Esophagus muscularis mucosa (tissue), 4 donors: ENCODE data around the gene ZG16. TPM values are rescaled to one million over a fixed set of nuclear protein-coding genes. Genes with fewer than 3 reads are reported as not detected.

Experiments
- DNase-seq: peaks from one replicate; pipeline ENCODE4 v3.0.0-alpha.2; 2017; ENCODE audit errors: extremely low spot score
- H3K27ac ChIP-seq, 4 donors: fragments of 200-600 bp; sonication (generic); replicated peaks in 1 of 4; 1 replicate in 3 of 4; 2 replicates in 1 of 4; pipeline ENCODE4 v1.5.1; 2016 to 2019; ENCODE audit warnings: mild to moderate bottlenecking in 1 of 4
- H3K27me3 ChIP-seq, 4 donors: fragments of 200-600 bp; sonication (generic); one replicate each; pipeline versions ENCODE4 v1.5.1 to v1.6.0; 2016 to 2019
- H3K36me3 ChIP-seq, 4 donors: fragments of 200-600 bp; sonication (generic); one replicate each; pipeline ENCODE4 v1.5.1; 2016 to 2019
- H3K4me1 ChIP-seq, 4 donors: fragments of 200-600 bp; sonication (generic); one replicate each; pipeline ENCODE4 v1.5.1; 2016 to 2019
- H3K4me3 ChIP-seq, 4 donors: fragments of 200-600 bp; sonication (generic); 1 replicate in 2 of 4; 2 replicates in 2 of 4; pipeline ENCODE4 v1.5.1; 2016 to 2019; ENCODE audit warnings: mild to moderate bottlenecking in 4 of 4, moderate library complexity in 1 of 4
- H3K9me3 ChIP-seq, 4 donors: fragments of 200-600 bp; sonication (generic); 1 replicate in 3 of 4; 2 replicates in 1 of 4; pipeline ENCODE4 v1.5.1; 2016 to 2019
- CTCF ChIP-seq, 3 experiments: fragments of 200-600 bp in 2 of 3; fragments of 450-650 bp in 1 of 3; sonication (generic) in 2 of 3; IDR thresholded peaks; one replicate each; pipeline ENCODE4 v1.5.1; 2017 to 2019; ENCODE audit warnings: antibody characterized with exemption in 3 of 3, mild to moderate bottlenecking in 2 of 3, moderate library complexity in 1 of 3
- EP300 ChIP-seq: sonication (generic); formaldehyde crosslinking; IDR thresholded peaks from one replicate; pipeline ENCODE4 v1.6.1; 2017; ENCODE audit warnings: antibody characterized with exemption
- POLR2A ChIP-seq: fragments of 450-650 bp; IDR thresholded peaks from one replicate; pipeline ENCODE4 v1.6.1; 2017; ENCODE audit warnings: antibody characterized with exemption, moderate library complexity, mild to moderate bottlenecking, low read depth
- POLR2AphosphoS5 ChIP-seq, 2 donors: sonication (generic); formaldehyde crosslinking; IDR thresholded peaks; one replicate each; pipeline ENCODE4 v1.6.1; 2017; ENCODE audit warnings: antibody characterized with exemption in 2 of 2
- WGBS: methylation state at CpG from one replicate; pipeline ENCODE4 v1.1.5; 2018; 5-methylcytosine and 5-hydroxymethylcytosine counted together
- intact Hi-C: fragments of 100-400 bp; cut with DNase I; formaldehyde crosslinking; loops from one replicate; pipeline ENCODE4 v1.15.1; 2023
- total RNA-seq, 4 donors: library from RNA; depleted of rRNA; stranded (reverse); fragments of >200 nt; gene quantifications; one replicate each; pipeline versions ENCODE4 v1.1.0 to v1.2.1, GENCODE V29; 2016

ZG16 gene
- total RNA-seq, 4 donors from 2014 or later = 0.23 TPM; not detected in 3

DNA sequence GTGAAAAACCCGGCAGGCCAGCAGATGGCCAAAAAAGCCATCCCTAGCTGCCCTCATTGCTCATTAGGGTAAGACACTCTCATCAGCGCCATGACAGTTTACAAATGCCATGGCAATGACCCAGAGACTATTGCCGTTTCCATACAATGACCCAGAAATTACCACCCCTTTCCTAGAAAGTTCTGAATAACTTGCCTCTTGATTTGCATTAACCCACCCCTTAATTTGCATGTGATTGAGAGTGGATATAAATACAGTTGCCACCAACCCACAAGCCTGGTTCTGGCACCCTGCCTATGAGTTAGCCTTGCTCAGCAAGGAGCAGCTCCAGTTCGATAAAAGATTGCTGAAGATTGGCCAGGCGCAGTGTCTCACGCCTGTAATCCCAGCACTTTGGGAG, 16.2 kb upstream of the ZG16 start:
- intact Hi-C loops = no loop called here
- 71% methylated on average over 6 of the region's 6 CpGs for WGBS
- no peak overlapping the region for H3K27ac ChIP-seq
- no peaks in the 10 kb centered on the region for H3K4me1 ChIP-seq
- H3K27me3 ChIP-seq = peaks cover 0 to 3% (median 0%) of the 10 kb centered on the region in 4 donors
- no peaks in the 10 kb centered on the region for H3K9me3 ChIP-seq
- H3K4me3 ChIP-seq = no peak overlapping the region
- no peak for TF ChIP-seq POLR2A
- TF ChIP-seq EP300 = no peak
- no peaks in the 10 kb centered on the region for H3K36me3 ChIP-seq
- DNase-seq = no peak

DNA sequence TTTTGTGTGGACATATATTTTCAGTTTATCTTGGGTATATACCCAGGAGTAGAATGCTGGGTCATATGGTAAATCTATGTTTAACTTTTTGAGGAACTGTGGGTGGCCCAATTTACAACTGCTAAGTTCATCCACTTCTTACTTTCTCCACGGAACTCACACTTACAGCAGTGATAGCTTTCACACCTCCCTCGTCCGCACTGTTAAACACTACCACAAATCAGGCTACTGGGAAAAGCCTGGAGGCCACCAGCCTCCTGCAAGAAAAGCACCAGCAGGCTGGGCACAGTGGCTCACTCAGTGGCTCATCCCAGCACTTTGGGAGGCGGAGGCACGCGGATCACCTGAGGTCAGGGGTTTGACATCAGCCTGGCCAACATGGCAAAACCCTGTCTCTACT, 14.7 kb upstream of the ZG16 start:
- DNase-seq = no peak
- H3K9me3 ChIP-seq = no peaks in the 10 kb centered on the region
- intact Hi-C loops = no loop called here
- peaks cover 0 to 3% (median 0%) of the 10 kb centered on the region in 4 donors for H3K27me3 ChIP-seq
- H3K27ac ChIP-seq = no peak overlapping the region
- no peaks in the 10 kb centered on the region for H3K4me1 ChIP-seq
- TF ChIP-seq CTCF (IDR thresholded peaks at IDR 0.05) (no peak), POLR2AphosphoS5 (IDR thresholded peaks at IDR 0.05) (no peak), EP300 (no peak), POLR2A (no peak)
- no peaks in the 10 kb centered on the region for H3K36me3 ChIP-seq
- WGBS = 59% methylated on average over 6 of the region's 6 CpGs
- no peak overlapping the region for H3K4me3 ChIP-seq

- Histone ChIP-seq H3K27me3 (peaks cover 0 to 3% (median 0%) of the 10 kb centered on the region in 4 donors), H3K4me1 (no peaks in the 10 kb centered on the region), H3K4me3 (no peak overlapping the region), H3K36me3 (no peaks in the 10 kb centered on the region), H3K27ac (no peak overlapping the region), H3K9me3 (no peaks in the 10 kb centered on the region)
- DNase-seq = no peak
- intact Hi-C loops = no loop called here
- WGBS = 77% methylated on average over 14 of the region's 15 CpGs
- TF ChIP-seq POLR2A = no peak
Measured at GRCh38 chr16:29765167-29766032, 12.7 kb upstream of the ZG16 start.

DNA sequence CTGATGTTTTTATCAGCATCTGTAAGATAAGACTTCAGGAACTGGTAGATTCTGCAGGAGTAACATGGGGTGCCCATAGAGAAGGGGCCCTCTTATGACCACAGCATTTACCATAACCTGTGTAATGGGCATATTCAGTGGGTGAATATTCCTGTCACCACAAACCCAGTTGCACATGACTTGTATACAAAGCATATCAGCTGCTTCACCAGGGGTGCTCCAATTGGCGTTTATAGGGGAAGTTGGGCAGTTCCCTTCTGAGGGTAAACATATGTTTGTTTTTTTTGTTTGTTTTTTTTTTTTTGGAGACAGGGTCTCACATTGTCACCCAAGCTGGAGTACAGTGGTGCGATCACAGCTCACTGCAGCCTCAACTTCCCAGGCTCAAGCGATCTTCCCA, 11.5 kb upstream of the ZG16 start:
- 85% methylated on average over 3 of the region's 3 CpGs for WGBS
- H3K27me3 ChIP-seq = peaks cover 0 to 3% (median 0%) of the 10 kb centered on the region in 4 donors
- no peak overlapping the region for H3K4me3 ChIP-seq
- intact Hi-C loops = no loop called here
- no peaks in the 10 kb centered on the region for H3K9me3 ChIP-seq
- H3K36me3 ChIP-seq = no peaks in the 10 kb centered on the region
- H3K4me1 ChIP-seq = no peaks in the 10 kb centered on the region
- no peak for DNase-seq
- H3K27ac ChIP-seq = no peak overlapping the region
- TF ChIP-seq POLR2AphosphoS5 (IDR thresholded peaks at IDR 0.05) (no peak), POLR2A (no peak), CTCF (IDR thresholded peaks at IDR 0.05) (no peak), EP300 (no peak)

DNA sequence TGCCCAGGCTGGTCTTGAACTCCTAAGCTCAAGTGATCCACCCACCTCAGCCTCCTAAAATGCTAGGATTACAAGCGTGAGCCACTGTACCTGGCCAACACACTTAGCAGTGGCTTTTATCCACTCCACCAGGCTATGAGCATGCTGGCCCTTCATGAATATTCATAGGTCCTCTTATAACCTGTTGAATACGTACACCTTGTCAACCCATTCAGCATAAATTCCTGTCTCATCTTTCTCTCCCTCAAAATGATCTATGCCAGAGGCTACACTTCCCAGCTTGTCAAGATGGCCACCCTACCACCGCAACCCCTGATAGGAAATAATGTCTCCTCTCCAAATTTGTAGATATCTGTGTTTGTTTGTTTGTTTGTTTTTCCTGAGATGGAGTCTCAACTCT, 11.0 kb upstream of the ZG16 start:
- no peaks in the 10 kb centered on the region for H3K4me1 ChIP-seq
- no peak for DNase-seq
- no peak overlapping the region for H3K27ac ChIP-seq
- peaks cover 0 to 3% (median 0%) of the 10 kb centered on the region in 4 donors for H3K27me3 ChIP-seq
- intact Hi-C loops = no loop called here
- no peak overlapping the region for H3K4me3 ChIP-seq
- H3K36me3 ChIP-seq = no peaks in the 10 kb centered on the region
- 94% methylated on average over 3 of the region's 3 CpGs for WGBS
- no peaks in the 10 kb centered on the region for H3K9me3 ChIP-seq
- TF ChIP-seq EP300 (no peak), POLR2A (no peak), CTCF (IDR thresholded peaks at IDR 0.05) (no peak), POLR2AphosphoS5 (IDR thresholded peaks at IDR 0.05) (no peak)

- intact Hi-C loops = no loop called here
- Histone ChIP-seq H3K27ac (no peak overlapping the region), H3K36me3 (no peaks in the 10 kb centered on the region), H3K4me1 (no peaks in the 10 kb centered on the region), H3K4me3 (no peak overlapping the region), H3K9me3 (no peaks in the 10 kb centered on the region), H3K27me3 (peaks cover 0 to under 1% (median 0%) of the 10 kb centered on the region in 4 donors)
- no peak for DNase-seq
- 90% methylated on average over 2 of the region's 2 CpGs for WGBS
- no peak for TF ChIP-seq POLR2A
- no peak for TF ChIP-seq CTCF (IDR thresholded peaks at IDR 0.05)
Measured at GRCh38 chr16:29769507-29769906, 8.5 kb upstream of the ZG16 start.
